NAMALWA (cell line): Measurements from ENCODE around the gene ESRRA.
"Not testable (repeated sequence)": the region's sequence is repeated elsewhere in the genome, so short reads cannot be mapped to it uniquely, and the experiment has no call there.

ENCODE experiments used
- DNase-seq: peaks from one replicate; pipeline ENCODE4 v3.0.0-alpha.2; 2015; ENCODE audit warnings: low spot score

The ESRRA gene

DNA sequence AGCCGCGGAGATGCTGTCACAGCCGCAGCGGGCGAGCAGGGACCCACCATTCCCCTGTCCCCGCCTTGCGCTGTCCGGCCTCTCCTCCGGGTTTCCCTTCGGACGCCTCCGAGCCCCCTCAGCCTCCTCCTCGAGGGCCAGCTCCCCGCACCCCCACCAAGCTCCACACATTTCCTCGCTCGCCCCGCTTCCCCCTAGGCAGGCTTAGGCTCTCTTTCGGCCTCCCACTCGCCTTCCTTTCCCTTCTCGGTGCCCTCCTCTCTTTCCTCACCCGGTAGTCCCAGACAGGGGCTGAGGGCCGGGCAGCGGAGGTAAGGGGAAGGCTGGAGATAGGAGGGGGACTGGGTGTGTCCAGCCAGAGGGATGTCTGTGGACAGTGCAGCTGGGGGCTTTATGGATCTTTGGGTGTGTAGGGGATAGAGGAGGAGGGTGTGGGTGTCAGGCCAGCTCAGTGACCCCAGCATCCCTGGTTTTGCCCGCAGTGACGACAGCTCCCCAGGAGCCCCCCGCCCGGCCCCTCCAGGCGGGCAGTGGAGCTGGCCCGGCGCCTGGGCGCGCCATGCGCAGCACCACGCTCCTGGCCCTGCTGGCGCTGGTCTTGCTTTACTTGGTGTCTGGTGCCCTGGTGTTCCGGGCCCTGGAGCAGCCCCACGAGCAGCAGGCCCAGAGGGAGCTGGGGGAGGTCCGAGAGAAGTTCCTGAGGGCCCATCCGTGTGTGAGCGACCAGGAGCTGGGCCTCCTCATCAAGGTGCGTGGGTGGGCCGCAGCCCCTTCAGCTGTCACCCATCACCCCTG lies 12.7 kb upstream of the ESRRA start:
- DNase-seq, result no peak

DNA sequence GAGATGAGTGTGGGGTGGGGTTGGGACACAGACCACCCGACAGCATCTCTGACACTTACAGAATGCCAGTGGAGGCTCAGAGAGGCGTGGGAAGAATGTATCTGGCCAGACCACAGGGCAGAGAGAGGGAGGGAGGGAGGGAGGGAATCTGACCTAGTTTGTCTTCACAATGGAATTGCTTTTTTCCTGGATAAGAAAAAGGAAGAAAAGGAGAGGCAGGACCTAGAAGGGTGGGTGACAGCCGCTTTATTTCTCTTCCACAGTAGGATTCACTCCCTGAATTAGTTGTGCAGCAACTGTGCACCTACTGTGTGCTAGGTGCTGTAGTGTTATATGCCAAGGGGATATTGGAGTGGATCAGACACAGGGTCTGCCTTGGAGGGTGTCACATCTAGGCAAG lies 10.6 kb upstream of the ESRRA start:
- no peak for DNase-seq

DNA sequence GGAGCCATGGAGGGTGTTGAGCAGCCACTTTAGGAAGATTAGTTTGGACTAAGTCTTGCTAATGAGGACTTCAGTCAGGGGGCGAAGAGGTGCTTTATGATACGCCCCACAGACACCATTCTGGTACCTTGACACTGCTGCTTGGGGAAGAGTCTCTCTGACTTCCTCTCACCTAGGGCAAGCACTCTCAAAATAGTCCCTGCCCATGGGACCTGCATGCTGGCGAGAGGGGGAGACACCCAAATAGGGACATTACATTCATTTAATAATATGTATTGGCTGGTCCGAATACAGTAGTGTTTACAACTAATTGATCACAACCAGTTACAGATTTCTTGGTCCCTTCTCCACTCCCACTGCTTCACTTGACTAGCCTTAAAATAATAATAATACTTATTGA lies 9.6 kb upstream of the ESRRA start:
- DNase-seq, result no peak

DNA sequence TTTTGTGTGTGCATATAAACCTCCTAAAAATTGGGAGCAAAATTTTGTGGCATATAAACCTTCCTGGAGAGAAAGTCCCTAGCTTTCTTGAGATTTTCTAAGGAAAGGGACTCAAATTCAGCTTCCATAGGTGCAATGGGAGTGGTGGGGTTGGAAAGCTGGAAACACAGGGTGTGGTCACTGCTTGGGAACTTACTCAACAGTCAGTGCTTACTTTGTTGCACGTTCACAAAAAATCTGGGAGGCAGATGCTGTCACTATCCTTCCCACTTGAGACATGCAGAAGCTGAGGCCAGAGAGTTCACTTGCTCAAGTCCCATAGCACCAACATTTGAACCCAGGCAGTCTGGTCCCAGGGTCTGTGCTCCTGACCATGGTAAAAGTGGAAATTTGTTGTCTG lies 9.1 kb upstream of the ESRRA start:
- no peak for DNase-seq

DNA sequence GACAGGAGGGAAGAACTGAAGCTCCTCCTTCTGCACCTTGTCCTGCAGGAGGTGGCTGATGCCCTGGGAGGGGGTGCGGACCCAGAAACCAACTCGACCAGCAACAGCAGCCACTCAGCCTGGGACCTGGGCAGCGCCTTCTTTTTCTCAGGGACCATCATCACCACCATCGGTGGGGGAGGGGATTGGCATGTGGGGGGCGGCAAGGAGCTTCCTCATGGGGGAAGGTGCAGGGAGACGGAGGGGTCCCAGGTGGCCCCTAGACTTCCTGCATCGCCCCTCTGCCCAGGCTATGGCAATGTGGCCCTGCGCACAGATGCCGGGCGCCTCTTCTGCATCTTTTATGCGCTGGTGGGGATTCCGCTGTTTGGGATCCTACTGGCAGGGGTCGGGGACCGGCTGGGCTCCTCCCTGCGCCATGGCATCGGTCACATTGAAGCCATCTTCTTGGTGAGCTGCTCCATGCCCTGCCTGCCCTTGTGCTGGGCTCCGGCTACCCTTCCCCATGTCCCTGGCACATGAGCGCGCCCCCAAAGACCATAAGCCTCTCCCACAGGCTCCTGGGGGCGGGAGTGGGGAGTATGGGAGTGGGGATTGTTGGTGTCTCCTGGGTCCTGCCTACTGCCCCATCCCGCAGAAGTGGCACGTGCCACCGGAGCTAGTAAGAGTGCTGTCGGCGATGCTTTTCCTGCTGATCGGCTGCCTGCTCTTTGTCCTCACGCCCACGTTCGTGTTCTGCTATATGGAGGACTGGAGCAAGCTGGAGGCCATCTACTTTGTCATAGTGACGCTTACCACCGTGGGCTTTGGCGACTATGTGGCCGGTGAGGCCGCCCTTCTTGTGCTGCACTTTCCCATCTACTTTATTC lies 8.3 kb upstream of the ESRRA start:
- no peak for DNase-seq

DNA sequence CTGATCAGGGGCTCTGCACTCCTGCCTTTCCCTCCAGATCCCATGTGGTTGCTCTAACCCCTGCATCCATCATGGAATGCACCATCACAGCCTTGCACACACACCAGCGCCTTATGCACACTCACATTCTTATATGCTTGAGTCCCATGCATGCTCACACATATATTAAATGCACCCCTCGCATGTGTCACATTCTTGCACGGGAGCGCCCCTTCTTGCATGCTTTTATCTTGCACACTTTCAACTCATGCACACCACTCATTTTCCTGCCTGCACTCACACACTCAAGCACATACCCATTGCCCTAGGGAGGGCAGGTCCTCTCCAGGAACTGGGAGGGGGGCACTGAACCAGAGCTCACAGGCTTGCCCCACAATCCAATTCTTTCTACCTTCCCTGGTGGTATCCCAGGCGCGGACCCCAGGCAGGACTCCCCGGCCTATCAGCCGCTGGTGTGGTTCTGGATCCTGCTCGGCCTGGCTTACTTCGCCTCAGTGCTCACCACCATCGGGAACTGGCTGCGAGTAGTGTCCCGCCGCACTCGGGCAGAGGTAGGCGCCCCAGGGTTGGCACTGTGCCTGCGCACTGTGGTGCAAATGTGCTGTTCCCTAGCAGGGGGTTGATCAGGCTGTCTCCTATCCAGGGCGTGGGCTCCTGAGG lies 7.5 kb upstream of the ESRRA start:
- DNase-seq, result no peak

DNA sequence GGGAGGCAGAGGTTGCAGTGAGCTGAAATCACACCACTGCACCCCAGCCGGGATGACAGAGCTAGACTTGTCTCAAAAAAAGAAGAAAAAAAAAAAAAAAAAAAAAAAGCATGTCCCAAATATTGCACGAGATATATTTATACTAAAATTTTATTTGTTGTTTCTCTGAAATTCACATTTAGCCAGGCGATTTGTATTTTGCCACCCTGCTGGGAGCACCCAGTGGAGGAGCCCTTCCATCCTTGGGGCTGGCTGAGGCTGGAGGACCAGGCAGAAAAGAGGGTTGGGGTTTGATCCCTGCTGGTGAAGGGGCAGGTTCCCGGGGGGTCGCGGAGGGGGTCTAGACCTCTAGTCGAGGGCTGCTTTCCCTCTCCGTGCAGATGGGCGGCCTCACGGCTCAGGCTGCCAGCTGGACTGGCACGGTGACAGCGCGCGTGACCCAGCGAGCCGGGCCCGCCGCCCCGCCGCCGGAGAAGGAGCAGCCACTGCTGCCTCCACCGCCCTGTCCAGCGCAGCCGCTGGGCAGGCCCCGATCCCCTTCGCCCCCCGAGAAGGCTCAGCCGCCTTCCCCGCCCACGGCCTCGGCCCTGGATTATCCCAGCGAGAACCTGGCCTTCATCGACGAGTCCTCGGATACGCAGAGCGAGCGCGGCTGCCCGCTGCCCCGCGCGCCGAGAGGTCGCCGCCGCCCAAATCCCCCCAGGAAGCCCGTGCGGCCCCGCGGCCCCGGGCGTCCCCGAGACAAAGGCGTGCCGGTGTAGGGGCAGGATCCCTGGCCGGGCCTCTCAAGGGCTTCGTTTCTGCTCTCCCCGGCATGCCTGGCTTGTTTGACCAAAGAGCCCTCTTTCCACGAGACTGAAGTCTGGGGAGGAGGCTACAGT lies 6.1 kb upstream of the ESRRA start:
- no peak for DNase-seq

DNA sequence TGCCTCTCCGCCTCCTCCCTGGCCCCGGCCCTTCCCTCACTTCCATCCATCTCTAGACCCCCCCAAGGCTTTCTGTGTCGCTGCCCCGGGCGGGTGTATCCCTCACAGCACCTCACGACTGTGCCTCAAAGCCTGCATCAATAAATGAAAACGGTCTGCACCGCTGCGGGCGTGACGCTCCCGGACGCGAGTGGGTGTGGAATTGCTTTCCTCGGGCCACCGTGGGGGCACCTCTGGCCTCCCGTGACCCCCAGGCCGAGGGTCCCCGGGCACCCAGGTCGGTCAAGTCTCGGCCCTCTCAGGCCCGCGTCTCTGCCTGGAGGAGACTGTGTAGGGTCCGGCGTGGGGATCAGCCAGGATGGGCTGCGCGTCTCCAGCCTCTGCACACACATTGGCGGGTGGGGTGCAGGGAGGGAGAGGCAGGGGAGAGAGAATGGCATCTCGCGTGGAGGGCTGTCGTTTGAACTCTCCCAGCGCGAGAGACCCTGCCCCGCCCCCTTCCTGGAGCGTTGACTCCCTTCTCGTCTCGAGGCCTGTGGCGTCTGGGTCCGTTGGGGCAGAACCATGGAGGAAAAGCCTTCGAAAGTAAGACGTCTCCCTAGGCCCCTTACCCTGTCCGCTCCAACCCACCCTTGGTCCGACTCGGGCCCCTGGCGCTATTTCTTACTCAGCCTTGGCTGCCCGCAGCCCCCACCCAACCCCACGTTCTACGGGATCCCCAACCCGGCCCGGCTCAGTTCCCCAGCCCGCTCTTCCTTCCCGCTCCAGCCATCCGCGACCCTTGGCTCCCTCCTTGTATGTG lies 5.3 kb upstream of the ESRRA start, which contains the start of gene CATSPERZ:
TSS of gene CATSPERZ (plus strand) at position 512 of the 802 bp plus-strand sequence. CDS start at position 565, 53 bp downstream.
- no peak for DNase-seq

DNA sequence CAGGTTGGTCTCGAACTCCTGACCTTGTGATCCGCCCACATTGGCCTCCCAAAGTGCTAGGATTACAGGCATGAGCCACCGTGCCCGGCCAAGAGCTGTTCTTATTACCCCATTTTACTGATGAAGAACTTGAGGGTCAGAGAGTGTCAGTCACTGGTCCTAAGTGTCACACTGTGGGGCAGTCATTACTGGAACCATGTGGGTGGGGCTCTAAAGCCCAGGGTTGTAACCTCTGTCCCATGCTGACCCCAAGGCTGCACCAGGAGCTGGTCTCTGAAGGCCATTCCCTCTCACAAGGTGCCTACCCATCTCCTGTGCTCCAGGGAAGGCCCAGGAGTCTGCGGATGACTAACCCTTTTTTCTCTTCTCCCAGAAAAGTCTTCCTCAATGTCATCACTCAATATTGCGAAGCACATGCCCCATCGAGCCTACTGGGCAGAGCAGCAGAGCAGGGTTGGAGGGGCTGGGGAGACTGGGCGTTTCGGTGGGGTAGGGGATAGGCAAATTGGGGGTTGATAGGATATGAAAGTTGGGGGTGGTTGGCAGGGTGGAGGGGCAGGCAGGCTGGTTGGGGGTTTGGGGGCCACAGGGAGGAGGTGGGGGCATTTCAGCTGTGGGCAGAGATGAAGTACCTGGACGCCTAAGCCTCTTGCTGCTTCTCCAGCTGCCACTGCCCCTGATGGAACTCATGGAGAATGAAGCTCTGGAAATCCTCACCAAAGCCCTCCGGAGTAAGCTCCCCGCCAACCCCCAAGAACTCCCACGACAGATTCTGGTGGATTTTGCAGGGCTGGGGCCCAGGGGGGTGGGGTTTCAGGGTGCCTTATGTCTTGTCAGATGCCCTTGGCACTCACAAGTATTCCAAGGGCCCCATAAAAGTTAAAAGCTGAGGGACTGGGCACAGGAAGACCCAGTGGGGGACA lies 2.0 kb upstream of the ESRRA start:
- no peak for DNase-seq

DNA sequence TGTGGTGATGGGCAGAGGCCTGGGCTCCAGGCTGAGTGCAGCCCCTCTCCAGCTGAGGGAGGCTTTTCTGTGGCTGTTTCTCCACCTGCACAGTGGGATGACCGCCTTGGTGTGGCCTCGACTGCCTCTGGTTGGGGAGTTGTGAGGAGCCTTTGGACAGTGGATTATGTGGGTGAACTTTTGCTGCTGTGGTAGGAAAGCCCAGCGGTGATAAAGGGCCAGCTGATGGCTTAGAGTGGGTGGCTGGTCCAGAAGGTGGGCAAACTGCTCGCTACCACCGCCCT lies 1.4 kb upstream of the ESRRA start:
- DNase-seq, result no peak

DNA sequence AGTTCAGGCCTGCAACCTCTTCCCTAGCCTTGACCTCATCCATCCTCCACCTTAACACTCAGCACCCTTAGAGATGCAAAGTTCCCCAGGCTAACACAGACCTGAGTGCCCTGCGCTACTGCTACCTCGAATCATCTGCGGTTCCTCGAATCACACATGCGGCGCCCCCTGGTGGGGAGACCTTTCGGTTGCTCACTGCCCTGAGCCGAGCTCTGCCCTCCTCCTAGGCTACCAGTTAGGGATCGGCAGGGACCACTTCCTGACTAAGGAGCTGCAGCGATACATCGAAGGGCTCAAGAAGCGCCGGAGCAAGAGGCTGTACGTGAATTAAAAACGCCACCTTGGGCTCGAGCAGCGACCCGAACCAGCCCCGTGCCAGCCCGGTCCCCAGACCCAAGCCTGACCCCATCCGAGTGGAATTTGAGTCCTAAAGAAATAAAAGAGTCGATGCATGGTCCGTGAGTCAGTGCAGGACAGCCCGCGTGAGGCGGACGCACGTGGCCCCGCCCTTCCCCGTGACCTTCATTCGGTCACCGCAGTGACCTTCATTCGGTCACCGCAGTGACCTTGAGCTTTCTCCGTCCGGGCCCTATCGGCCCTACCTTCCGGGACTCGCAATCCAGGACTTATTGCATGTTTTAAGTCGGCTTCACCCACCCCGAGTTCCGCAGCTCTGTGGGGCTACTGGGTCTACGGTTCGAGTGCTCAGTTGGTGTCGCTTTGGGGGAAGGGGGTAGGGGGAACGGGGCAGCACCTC lies 830 bp upstream of the ESRRA start:
- DNase-seq, result peak; percentile 95

DNA sequence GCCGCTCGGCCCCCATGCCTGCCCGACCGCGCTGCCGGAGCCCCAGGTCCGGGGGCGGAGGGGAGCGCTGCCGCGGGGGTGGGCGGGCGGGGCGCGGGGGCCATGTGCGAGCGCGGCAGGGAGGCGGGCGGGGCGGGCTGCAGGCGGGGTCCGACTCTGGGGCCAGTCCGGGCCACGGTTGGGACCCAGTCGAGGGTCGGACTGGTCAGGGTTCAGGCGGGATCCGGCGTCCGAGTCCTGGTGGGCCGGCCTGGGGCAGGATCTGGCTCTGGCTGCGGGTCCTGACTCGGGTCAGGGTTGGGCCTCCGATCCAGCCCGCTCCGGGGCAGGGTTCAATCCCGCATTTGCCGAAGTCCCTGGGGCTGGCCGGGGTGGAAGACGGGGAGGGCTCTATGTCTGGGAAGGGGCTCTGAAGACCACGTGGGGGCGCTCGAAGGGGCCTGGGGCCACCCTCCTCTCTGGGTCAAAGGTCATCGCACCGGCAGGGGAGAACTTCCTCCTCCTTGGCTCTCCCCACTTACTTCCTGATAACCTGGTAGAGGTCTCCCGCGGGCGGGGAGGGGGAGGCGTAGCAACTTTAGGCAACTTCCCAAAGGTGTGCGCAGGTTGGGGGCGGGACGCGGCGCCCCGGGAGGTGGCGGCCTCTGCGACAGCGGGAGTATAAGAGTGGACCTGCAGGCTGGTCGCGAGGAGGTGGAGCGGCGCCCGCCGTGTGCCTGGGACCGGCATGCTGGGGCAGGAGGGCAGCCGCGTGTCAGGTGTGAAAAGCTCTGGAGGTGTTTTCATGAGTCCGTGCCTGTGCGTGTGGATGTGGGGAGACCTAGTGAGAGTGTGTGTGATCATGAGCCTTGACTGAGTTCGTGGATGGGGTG lies 603 bp downstream of the ESRRA start:
- peak; percentile 81 for DNase-seq

DNA sequence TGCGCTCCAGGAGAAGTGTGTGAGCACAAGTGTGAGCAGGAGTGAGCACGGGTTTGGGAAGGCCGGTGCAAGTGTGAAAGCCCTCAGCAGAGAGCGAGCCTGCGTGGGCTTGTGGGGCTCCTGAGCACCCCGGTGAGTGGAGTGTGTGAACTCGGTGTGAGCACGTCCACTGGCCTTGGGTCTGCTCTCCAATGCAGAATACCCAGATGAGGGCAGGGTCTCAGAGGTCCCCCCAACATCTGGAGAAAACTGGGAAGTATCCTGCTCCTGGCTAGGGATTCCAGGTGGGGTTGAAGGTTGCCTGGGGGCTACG lies 1.2 kb downstream of the ESRRA start:
- DNase-seq, result no peak

DNA sequence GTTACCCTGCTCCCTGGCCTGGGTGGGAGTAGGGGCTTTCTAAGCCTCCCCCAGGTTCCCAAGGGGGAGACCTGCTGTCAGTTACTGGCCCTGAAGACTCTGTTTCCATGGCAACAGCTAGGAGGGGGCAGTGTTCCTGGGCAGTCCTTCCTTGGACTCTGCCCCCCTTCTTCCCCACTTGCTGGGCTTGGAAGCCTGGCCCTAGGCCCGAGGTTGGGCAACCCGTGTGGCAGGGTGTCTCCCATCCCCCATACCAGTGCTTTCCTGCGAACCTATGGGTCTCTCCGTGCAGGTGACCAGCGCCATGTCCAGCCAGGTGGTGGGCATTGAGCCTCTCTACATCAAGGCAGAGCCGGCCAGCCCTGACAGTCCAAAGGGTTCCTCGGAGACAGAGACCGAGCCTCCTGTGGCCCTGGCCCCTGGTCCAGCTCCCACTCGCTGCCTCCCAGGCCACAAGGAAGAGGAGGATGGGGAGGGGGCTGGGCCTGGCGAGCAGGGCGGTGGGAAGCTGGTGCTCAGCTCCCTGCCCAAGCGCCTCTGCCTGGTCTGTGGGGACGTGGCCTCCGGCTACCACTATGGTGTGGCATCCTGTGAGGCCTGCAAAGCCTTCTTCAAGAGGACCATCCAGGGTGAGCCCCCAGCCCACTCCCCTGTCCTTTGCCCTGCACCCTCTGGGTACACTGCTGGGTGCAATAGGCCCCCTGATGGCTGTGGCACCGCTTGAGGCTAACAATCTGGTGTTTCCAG lies 1.7 kb downstream of the ESRRA start:
- DNase-seq, result no peak

DNA sequence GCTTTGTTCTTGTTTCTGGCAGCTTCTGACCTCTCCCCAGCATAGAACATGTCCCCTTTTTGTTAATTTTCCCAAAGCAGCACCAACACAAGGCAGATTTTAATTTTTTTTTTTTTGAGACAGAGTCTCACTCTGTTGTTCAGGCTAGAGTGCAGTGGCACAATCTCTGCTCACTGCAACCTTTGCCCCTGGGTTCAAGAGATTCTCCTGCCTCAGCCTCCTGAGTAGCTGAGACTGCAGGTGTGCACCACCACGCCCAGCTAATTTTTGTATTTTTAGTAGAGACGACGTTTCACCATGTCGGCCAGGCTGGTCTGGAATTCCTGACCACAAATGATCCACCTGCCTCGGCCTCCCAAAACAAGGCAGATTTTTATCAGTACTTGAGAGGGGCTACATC lies 2.5 kb downstream of the ESRRA start:
- DNase-seq, result not testable (repeated sequence)

DNA sequence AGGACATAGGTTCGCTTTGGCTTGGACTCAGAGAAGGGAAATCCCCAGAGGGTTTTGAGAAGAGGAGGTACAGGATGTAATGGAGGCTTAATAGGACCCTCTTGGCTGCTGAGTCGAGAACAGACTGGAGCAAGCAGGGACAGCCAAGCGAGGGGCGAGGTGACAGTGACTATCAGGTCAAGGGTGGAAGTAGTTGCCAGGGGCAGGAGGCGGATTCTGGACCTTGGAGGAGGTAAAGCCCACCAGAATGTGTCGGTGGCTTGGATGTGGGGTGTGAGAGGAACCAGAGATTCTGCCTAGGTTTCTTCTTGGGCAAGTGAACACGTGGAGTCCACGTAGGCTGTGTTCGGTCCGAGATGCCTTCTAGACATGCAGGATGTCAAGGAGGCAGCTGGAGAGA lies 7.6 kb downstream of the ESRRA start:
- no peak for DNase-seq

DNA sequence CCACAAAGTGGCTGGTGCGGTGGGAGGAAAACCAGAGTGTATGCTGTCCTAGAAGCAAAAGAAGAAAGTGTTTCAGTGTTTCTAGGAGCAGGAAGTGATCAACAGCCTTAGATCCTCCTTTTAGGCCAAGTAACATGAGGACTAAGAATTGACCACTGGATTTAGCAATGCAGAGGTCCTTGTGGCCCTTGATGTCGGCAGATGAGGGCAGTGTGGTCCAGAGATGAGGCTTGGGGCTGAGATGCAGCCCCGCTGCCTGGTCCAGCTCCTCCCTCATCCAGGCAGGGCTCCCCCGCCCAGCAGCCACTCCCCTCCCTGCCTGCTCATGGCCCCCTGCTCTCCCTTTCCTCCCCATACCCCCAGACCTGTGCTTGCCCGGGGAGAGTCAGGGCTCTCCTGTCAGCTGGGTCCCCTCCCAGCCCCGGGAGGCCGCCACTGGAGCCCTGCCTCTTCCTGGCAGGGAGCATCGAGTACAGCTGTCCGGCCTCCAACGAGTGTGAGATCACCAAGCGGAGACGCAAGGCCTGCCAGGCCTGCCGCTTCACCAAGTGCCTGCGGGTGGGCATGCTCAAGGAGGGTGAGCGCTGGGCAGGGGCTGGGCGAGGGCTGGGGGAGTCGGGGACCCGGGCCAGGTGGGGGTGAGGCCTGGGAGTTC lies 8.3 kb downstream of the ESRRA start:
- no peak for DNase-seq
